Neural progenitor cell (in vitro differentiated cells): ENCODE results near the gene PSPN.

Experiments
- CTCF ChIP-seq: fragments of 200-600 bp; sonication (generic); IDR thresholded peaks from 2 replicates; pipeline ENCODE4 v1.5.1; 2017; ENCODE audit warnings: antibody characterized with exemption, mild to moderate bottlenecking
- EZH2 ChIP-seq: fragments of 200-600 bp; sonication (generic); IDR thresholded peaks from 2 replicates; pipeline ENCODE4 v1.6.1; 2017; ENCODE audit warnings: antibody characterized with exemption, mild to moderate bottlenecking, moderate library complexity
- EZH2phosphoT487 ChIP-seq: fragments of 200-600 bp; sonication (generic); IDR thresholded peaks from 2 replicates; pipeline ENCODE4 v1.6.1; 2017; ENCODE audit warnings: antibody characterized with exemption

GRCh38 chr19:6364353-6364752, 11.4 kb downstream of the PSPN start:
- TF ChIP-seq CTCF (no peak), EZH2 (no peak), EZH2phosphoT487 (no peak)
